ENCODE data around the gene SLC39A1.
"Not testable (repeated sequence)": the region's sequence is repeated elsewhere in the genome, so short reads cannot be mapped to it uniquely, and the experiment has no call there.

Gene SLC39A1

DNA sequence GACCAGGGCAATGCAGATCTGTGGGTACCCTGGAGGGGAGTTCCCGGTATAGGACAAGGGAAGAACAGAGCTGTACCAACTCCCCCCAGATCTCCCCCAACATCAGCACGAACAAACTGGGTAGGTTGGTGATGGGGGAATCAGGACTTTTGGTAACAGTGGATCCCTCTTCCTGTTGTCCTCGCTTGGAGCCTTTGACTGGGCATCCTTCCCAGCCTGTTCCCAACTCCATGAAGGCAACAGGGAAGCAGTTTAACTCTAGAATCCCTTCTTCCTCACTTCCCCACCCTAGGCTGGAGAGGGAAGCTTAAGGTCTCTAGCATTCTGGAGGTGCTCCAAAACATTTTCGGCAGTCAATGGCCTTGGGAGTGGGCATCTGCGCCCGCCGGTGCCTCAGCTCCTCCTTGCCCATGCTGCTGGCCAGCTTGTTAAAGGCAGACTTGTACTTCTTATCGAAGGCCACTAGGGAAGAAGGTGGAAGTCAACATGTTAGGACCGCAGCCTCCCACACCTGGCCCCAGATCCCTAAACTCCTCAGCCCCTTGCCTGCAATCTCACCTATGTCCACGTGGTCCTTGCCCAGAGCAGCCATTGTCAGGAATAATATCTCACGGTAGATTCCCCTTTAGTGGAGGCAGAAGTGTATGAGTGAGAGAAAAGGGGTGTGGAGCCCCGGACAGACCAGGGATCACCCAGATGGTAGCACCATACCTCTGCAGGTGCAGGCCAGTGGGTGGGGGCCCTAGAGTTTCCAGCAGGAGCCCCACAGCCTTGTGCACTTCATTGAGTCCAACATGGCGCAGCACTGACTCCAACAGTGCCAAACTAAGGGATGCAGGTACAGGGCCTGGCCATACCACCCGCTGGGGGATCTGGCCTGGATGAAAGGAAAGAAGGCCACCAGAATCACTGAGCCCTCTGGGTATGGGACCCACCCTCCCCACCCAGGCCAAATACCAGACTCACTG is 33.1 kb downstream of the SLC39A1 start:
- no peak for DNase-seq (ENCODE audit: low read depth)

DNA sequence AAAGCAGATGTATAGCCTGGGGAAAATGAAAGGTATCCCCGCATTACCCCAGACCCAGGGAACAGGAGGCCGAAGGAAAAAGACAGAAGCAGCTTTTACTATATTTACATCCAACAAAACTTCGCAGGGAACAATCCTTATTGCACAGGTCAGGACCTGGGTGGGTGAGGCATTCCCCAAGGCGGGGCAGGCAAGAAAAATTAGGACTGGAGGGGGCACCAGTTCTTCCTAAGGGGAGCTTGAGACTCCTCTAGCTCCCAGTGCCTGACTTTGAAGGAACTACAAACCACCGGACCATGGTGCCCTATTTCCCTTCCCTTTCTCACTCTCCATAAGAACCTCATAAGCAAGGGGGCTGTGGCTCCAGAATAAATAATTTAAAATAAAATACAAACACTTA is 33.9 kb downstream of the SLC39A1 start:
- DNase-seq (ENCODE audit: low read depth) = no peak

DNA sequence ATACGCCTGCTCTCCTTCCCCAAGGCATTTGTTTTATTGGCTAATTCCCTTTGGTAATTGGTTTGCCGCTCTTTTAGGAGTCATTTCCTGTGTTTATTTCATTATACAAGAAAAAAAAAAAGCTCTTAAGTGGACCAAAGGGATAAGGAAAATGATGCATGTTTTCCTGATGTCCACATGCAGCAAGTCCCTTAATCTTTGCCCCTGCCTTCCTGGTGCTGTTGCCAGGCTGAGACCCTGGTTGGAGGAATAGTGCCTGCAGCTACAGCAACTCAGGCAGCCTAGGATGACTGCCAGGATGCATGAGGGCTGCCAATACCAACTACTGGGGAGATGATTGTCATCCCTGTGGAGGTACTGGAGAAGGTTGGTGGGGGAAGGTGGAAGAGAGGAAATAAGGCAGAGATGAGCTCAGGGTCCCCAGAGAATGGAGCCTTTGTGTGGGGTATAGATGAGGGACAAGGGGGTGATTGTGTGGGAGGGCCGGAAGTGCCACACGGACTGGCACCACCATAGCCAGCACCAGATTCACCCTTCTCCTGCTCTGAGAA is 34.5 kb downstream of the SLC39A1 start:
- DNase-seq (ENCODE audit: low read depth) = no peak

DNA sequence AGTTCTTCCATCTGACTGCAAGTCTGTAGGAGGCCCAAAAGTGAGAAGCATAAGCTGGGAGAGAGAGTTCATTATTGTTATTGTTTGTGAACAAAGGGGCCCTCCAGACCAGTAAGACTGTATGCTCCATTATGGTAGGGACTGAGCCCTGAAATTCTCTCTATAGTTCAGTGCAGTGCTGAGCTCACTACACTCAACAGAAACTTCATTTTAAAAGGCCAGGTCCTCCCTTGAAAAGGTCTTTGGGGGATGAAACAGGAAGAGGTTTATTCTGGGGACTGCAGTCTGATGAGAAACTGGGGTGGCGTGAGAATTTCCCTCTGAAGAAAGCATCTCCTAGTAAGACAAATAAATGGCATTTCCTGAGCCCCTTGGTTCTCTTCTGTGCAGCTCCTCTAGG is 35.1 kb downstream of the SLC39A1 start:
- no peak for DNase-seq (ENCODE audit: low read depth)

DNA sequence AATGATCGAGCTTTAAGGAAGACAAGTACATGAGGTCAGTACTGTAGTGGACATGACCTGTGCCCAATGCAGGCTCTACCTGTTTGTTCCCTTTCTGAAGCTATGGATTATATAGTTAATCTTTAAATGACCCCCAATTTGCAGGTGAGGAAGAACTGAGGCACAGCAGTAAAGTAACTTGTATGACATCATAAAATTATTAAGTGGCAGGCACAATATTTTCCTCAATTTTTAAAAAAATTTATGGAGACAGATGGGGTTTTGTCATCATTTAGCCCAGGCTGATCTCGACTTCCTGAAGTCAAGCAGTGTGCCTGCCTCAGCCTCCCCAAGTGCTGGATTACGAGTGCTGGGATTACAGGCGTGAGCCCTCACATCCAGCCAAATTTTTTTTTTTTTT is 36.9 kb downstream of the SLC39A1 start:
- no peak for DNase-seq (ENCODE audit: low read depth)

DNA sequence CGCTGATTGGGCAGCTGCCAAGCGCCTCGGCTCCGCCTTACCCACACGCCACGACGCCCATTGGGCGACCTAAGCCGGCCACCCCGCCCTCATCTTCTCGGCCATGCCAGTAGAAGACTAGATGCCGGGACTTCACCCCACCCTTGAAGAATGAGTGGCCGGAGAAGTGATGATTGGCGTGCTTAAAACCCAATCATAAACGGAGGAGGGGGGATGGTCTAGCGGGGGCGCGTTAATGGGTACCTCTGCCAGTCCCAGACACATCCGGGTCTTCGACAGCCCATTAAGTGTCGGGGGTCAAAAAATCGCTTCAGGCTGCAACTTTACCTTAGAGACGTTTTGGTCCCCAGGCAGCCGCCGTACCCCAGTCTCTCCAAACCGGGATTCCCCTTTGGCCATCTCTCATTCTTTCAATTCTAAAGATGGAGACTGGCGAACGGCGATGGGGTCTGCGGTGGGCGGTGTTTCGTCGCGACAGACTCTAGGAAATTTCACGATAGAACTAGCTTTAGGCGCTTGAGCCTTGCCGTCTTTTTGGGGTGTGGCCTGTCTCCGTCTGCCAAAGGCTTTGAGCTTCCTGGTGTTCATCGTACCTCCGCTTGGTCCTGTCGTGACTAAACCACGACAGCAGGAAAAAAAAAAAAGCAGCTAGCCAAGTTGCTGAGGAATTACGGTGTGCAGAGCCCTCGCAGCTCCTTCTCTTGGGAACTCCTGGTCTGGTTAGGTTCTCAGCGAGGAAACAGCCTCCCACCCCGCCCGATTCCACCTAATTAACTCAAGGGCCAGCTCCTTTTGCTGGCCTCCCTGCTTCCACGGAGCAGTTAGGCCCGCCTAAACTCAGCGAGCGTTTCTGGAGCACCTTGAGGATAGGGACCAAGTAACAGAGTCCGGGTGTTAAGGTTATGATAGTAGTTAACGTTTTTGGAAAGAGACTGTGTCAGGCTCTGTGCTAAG is 40.1 kb downstream of the SLC39A1 start, which contains the start of gene GATAD2B:
Gene GATAD2B, minus strand, starts transcription at position 1 of the 954 bp plus-strand sequence. CDS start 94,625 bp downstream, outside the sequence.
- peak; percentile 97 for DNase-seq (ENCODE audit: low read depth)

DNA sequence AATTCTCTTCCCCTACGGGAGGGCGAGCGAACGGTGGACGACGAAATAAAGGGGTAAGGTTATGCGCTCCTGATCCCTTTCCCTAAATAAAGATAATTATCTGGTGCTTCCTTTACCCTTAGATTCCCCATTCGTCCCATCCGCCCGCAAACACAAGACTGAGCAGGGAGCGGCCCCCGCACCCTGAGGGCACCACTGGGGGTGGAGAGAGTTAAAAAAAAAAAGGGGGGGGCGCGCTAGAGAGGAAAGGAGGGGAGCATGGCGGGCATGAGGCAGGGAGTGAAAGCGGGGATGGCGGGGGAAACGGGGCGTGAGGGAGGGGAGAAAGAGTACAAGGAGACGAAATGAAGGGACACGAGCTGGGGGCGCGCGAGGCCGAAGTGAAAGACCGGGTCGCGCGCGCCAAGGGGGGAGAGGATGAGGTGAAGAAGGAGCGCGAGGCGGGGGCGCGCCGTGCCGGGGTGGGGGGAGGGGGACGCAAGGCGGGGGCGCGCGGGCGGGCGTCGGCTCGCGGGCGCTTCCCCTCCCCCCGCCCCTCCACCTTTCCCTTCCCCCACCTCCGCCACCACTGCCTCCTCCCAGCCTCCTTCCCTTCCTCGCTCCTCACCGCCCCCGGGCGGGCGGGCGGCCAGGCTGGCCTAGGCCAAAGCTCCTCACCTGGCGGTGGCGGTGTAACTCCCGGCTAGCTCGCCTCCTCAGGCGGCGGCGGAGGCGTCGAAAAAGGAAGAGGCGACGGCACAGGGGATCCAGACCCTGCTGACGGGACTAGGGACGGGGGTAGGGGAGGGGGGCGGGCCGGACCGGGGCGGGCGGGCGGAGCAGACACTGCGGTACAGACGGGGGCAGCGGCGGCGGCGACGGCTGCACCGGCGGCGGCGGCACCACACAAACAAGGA is 41.0 kb downstream of the SLC39A1 start:
- DNase-seq (ENCODE audit: low read depth) = no peak

DNA sequence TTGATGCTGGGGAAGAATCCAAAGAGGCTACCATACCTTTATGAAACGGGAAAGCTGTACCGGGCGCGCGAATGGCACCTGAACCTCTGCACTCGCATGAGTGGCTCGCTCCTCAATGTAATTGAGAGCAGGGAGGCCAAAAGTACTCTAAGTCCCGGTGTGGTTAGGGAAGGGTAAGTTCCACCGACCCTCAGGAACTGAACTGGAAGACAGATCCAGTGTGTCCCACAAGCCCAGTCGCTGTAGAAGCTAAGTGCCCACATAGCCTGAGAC is 41.6 kb downstream of the SLC39A1 start:
- DNase-seq (ENCODE audit: low read depth) = no peak

DNA sequence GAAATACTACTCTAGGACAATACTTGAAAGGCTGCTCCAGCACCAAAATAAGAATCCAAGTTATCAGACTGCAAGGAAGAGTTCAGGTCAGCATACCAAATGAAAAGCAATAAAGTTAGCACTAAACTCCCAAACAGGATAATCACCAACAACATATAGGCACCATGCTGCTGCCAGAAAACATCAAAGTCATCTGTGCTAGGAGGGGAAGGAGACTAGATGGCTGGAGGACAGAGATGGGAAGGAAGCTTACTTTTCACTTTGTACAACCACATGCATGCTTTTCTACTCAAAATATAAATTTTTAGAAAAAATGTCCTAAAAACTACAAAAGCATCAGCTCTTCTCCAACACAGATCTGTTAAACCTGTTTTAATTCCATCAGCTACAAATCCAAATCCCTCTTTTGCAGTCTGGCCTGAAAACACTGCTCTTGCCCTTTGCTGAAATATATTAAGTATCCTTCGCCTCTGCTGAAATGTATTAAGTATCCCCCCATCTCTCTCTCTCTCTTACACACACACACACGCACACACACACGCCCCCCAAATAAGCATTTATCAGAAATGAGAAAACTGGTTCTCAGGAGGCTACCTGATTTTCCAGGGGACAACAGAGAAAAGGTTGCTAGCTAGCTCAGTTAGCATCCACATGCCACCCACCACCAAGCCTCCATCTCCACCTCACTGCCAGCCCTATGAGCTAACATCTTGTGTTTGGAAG is 42.1 kb downstream of the SLC39A1 start:
- DNase-seq (ENCODE audit: low read depth) = no peak

DNA sequence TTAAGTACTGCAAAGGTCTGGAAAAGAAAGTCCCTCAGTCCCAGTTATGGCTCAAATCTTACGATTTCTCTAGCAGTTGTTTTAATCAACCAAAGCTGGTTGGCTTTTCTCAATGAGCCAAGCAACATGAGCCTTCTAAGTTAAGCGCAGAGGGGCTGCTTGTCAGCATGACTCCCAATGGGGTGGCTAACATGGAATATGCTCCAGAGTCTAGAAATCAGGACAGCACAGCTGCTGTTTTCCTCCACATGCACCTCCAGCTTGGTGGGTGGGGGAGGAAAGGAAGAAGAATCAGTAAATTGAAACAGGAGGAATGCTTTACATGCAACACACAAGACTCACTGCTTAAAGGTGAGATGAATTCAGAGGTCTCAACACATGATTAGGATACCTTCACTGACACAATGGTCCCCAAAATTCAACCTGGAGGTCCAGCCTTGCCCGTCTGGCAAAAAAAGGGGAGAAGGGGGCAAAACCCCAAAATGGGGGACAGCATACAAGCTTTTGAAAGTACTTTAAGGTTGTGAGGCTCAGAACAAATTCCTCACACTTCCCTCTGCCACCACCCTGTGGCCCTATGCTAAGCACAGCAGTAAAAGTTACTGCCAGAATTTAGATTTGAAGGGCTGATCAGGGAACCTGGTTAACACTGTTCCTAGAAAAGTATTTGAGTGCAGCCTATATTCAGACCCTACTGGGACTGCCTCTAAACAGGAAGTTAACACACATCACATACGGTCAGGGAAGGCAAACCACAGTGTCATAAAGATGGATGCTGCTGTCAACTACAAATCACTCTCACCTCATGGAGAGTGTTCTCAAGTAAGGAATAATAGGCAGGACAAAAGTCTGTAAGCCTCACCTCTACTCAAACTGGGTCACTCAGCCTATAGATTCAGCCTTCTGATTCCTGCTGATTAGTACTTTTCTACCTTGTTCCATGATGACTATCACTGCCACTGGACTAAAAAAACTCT is 43.2 kb downstream of the SLC39A1 start:
- no peak for DNase-seq (ENCODE audit: low read depth)

DNA sequence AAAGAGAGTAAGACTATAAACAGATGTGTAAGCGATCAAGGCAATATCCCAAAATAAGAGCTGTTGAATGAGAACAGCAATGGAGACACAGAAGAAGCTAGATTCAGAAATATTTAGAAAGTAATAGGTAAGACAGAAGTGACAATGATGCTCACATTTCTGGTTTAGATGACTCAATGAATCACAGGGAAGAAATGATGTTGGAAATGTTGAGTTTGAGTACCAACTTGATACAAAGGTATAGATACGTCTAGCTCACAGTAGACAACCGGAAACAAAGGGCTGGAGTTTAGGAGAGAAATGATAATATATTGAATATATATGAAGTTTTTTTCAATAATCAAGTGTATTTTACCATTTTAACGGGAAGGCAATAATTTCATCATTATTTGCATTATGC is 47.0 kb downstream of the SLC39A1 start:
- DNase-seq (ENCODE audit: low read depth) = no peak

DNA sequence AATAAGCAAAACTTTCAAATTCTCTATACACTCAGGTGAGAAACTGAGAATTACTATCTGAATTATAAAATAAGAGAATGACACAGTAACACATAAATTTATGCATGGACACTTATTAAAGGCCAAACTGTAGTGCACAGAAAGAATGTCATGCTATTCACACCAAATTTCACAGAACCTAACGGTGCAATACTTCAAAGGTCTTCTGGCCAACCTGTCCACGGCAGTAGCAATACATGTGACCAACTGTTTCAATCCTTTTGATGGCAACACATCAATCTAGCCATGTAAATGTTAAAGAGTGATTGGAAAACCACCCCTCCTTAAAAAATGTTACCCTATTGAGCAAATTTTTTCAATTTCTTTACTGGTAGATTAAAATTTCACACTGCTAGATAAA is 51.0 kb downstream of the SLC39A1 start:
- no peak for DNase-seq (ENCODE audit: low read depth)

DNA sequence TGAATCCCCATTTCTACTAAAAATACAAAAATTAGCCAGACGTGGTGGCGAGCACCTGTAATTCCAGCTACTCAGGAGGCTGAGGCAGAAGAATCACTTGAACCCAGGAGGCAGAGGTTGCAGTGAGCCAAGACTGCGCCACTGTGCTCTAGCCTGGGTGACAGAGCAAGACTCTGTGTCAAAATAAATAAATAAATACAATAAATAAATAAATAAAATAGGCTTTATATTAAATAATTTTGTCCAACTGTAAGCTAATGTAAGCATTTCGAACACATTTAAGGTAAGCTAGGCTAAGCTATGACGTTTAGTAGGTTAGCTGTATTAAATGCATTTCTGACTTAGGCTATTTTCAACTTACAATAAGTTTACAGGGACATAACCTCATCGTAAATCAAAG is 52.8 kb downstream of the SLC39A1 start:
- not testable (repeated sequence) for DNase-seq (ENCODE audit: low read depth)

All from activated T-cell treated with anti-CD3 and anti-CD28 coated beads for 48 hours (primary cell).